Right hindlimb (tissue), 1 donor: ENCODE measurements around the gene CUL4A.
A peak's percentile ranks its signal among the peaks of the same experiment; 100 is the strongest.

Source experiments
- DNase-seq: peaks from one replicate; pipeline ENCODE4 v3.0.0-alpha.2; 2018

CUL4A gene

GRCh38 chr13:113179374-113180230, 29.8 kb upstream of the CUL4A start:
- no peak for DNase-seq

DNA sequence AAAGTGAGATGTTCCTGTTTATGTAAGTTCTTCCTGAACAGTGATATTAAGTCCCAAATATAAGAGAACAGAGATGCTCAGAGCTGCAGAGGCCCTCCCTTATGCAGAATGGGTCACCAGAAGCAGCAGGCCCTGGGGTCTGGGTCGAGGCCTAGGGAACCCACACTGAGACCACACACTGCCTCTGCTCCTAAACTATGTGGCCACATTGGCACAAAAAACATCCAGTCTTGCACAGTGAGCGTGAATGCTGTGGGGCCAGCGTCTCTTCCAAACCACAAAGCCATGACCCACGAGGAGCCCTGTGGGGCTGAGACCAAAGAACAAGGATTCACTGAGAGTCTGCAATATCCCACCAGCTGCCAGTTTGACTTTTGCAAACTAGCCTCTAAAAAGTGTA, 27.4 kb upstream of the CUL4A start:
- no peak for DNase-seq

DNA sequence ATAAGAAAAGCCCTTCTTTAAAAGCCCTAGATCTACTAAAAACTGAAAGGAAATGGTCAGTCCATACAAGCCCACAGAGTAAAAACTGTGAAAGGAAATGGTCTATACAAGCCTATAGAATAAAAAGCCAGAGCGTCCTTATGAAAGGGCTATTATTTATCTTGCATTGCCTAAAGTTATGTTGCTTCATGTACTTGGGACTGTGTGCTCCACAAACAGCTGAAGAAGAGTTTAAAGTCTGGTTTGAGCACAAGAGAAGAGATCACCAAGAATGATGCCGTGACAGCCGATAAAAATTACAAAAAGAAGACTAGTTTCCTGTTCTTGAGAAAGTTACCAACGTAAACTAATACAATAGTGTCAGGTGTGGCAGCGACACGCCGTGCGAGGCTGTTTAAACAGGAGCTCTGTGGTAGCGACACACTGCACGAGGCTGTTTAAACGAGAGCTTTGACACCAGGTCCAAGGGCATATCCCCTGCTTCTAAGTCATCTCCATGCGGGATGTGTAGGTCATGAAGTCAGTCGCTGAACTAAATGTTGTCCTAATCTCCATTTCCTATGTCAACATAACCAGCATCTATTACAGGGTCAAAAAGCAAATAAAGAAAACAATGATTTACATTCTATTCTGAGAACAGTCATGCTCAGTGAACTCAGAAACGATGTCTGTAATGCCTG, 25.8 kb upstream of the CUL4A start:
- no peak for DNase-seq

DNA sequence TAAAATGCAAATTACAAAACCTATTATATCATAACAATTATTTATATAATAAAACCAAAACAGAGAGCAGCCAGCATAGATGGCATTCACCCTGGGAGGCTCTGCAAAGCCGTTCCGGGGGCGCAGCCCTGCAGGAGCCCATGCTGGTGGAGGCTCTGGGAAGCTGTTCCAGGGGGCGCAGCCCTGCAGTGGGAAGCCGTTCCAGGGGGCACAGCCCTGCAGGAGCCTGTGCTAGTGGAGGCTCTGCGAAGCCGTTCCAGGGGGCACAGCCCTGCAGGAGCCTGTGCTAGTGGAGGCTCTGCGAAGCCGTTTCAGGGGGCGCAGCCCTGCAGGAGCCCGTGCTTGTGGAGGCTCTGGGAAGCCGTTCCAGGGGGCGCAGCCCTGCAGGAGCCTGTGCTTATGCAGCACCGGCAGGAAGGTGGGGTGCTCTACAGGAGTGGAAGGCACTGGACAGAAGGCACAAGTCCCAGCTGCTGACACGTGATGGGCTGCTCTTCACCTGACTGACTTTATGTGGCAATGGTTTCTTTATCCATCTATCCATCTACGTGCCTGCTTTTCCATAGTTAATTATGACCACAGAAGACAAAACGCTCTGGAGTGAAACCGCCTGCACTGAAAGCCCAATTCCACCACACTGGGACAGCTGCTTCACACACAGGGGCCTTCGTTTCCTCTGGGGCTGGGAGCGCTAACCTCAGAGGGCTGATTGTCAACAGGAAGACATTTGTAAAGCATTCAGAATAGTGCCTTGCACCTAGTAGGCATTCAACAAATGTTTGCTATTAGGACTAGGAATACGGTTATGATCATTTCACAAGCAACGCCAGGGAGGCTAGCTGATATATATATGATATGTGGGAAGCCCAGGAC, 24.6 kb upstream of the CUL4A start:
- DNase-seq: no peak

DNA sequence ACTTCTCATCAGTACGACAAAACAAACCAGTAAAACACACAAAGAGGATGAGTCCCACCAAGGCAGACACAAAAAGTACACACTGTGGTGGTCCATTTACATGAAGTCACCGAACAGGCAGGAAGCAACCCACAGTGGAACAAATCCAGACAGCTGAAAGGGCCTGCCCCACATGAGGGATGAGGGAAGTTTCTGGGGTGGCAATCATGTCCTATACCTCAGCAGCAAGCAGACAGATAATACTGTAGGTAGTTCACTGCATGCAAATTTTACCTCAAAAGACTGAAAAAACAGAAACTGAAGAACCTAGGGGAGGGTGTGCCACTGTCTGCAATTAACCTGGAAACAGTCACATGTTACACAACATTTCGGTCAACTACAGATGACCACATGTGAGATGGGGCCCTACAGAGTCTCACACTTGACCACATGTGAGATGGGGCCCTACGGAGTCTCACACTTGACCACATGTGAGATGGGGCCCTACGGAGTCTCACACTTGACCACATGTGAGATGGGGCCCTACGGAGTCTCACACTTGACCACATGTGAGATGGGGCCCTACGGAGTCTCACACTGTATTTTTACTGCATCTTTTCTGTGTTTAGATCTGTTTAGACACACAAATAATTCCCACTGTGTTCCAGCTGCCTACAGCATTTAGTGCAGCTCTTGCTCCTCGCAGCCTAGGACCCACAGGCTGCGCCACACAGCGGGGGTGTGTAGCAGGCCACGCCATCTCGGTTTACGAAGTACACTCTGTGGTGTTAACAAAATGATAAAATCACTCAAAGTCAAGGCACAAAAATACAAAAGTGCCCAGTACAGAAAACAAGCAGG, 23.1 kb upstream of the CUL4A start:
- DNase-seq: no peak

GRCh38 chr13:113187263-113187669, 22.1 kb upstream of the CUL4A start:
- no peak for DNase-seq

DNA sequence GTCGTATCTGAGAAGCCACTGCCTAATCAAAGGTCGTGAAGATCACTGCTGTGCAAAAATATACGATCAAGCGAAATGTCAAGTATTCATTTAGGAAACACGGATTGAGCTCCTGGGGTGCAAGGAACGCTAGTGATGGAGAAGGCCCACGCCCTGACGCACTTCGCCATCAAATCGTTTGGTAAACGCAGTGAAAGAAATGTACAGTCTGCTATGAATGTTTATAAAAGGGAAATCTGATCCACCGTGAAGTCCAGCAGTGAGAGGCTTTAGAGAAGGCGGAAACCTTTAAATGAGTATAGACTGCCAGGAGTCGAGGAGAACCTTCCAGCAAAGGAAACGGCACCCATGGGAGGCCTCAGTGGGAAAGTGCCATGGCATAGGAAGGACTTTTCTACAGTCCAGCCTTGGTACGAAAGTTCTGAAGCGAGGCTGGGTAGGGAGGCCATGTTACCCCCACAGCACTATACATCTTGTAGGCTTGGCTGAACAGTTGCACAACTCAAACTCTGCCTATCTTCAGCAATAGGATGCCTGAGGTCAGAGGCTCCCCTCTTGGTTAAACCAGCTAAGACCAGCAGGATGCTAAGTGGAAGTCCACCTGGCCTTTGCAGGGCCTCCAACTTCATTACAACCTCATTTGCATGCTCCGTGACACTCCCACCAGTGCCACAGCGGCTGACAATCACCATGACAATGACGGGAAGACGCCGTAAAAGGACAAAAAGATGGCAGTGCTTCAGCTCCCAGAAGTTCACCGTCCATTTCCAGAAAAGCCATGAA, 21.3 kb upstream of the CUL4A start:
- no peak for DNase-seq

DNA sequence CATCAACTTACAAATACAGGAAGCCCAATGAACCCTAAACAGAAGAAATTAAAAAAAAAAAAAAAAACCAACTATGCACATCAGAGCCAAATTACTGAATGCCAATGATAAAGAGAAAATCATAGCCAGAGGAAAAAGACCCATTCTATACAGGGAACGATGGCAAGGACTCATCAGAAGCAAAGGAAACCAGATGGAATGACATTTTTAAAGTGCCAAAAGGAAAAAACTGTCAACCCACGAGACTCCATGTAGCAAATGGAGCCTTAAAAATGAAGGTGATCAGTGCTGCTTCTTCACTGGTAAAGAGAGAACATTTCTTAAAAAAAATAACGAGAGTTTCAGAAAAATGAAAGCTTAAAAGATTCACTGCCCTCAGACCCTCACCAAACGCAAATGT, 19.2 kb upstream of the CUL4A start:
- DNase-seq: no peak

DNA sequence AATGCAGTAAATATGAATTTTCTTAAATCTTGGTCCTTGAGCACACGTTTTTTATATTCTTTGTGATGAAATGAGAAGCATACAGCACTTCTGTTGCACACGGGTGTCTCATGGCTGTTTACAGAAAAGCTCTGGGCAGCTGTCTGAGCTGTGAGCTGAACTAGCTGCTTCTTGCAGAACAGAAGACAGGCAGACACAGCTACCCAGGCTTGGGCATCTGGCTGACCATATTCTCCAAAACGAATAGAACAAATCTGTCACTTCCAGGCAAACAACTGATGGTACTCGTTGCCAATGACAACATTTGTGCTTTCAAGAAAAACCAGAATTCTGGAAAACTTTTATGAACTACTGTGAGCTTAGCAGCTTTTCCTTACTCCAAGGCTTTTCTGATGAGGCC, 17.1 kb upstream of the CUL4A start:
- DNase-seq: no peak

DNA sequence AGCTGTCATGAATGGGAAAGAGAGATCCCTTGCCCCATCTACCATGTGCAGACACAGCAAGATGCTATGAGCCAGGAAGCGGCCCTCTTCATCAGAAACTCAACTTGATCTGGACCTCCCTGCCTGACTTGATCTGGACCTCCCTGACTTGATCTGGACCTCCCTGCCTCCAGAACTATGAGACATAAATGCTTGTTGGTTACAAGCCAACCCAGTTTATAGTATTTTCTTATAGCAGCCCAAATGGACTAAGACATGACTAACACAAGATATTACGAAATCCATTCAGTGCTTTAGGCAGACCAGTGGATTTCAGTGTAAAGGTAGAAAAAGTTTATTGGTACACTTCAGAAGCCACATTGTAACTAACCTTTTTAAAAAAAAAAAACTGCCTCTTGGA, 16.5 kb upstream of the CUL4A start:
- no peak for DNase-seq

DNA sequence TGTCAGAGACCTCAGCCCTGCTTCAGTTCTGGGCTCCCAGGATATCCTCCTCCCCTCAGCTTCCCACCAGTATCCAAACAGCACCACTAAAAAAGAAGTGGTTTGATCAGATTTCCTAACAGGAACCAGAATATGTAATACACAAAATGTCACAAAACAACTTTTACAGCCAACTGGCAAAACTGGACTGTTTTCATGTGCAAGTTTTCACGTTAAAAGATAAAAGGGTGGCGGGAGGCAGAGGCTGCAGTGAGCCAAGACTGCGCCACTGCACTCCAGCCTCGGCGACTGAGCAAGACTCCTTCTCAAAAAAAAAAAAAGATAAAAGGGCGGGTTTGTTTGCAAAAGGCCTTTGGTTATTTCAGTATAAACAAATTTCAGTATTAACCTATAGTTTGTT, 14.1 kb upstream of the CUL4A start:
- no peak for DNase-seq

- DNase-seq: no peak
These were observed 12.3 kb upstream of the CUL4A start for GRCh38 chr13:113196970-113197737.

- no peak for DNase-seq
These were observed 7.6 kb upstream of the CUL4A start for GRCh38 chr13:113201815-113202214.

GRCh38 chr13:113202912-113203311, 6.5 kb upstream of the CUL4A start:
- no peak for DNase-seq

DNA sequence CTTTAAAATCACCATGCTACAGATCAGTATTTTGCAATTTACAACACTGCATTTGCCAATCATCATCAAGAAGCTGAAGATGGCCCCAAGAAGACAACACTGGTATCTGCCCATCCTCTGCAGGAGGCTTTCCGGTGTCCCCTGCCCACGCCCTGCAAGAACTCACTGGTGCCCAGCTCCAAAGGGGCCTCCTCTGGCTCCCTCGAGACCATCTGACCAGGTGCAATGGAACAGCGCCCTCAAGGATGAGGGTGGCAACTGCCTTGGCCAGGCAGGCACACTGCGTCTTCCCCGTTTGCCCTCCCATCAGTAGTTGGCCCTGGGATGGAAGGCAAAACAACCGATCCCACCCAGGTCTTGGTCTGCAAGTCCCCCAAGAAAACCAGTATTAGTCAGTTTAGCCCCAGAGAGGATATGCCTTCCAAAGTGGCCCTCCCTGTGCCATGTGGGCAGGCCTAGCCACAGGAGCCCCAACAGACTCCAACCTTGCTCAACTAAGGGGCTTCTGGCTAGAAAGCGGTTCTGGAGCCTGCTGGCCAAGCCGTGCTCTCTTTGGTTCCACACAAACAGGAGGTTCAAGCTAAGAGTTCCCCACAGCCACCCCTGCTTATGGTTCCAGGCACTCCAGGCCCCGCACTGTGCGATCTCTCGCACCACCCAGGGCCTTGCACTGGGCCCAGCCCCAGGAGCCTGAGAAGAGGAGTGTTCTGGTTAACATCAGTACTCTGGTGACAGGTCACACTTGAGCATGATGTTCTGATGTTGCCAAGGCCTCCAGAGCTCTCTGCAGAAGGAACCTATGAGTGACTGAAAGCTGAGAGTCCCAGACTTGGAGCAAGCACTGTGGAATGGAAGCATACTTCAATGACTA, 5.7 kb upstream of the CUL4A start:
- no peak for DNase-seq

GRCh38 chr13:113204378-113204734, 5.1 kb upstream of the CUL4A start:
- DNase-seq: no peak

GRCh38 chr13:113205428-113205931, 3.9 kb upstream of the CUL4A start:
- no peak for DNase-seq

GRCh38 chr13:113207460-113207859, 2.0 kb upstream of the CUL4A start:
- DNase-seq: no peak

GRCh38 chr13:113207890-113208420, 1.5 kb upstream of the CUL4A start:
- peak; percentile 59 for DNase-seq
